ENCODE data around the gene PLPPR3. TPM values are rescaled to one million over a fixed set of nuclear protein-coding genes. Genes with fewer than 3 reads are reported as not detected.

Gene PLPPR3
- polyA plus RNA-seq, 1 experiment = 1.1 TPM

DNA sequence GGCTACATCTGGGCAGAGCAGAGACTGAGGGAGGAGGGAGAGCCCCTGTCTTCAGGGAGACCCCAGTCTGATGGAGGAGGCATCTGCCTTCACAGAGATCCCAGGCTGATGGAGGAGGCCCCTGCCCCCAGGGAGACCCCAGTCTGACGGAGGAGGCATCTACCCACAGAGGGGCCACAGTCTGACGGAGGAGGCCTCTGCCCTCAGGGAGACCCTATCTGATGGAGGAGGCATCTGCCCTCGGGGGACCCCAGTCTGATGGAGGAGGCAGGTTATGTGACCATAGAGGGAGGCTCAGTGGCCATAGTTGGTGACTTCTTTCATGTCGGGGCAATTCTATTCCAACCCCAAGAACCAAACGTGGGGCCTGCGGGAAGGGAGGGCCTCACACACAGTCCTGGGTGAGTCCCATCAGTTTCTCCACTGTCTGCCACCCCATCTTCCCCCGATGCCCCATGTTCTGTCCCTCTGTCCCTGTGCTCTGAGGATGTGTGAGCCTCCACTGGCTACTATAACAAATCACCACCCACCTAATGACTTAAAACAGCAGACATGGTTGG is 56.5 kb downstream of the PLPPR3 start:
- CTCF ChIA-PET = no interaction called here
- Histone ChIP-seq H3K36me3 (ENCODE audit: control insufficient read depth, insufficient read depth, low read length) (no peaks in the 10 kb centered on the region), H3K27me3 (ENCODE audit: control insufficient read depth, insufficient read depth, low read length) (no peaks in the 10 kb centered on the region), H3K4me3 (ENCODE audit: low read depth, low read length) (no peak overlapping the region)
- TF ChIP-seq, protein P1, sequence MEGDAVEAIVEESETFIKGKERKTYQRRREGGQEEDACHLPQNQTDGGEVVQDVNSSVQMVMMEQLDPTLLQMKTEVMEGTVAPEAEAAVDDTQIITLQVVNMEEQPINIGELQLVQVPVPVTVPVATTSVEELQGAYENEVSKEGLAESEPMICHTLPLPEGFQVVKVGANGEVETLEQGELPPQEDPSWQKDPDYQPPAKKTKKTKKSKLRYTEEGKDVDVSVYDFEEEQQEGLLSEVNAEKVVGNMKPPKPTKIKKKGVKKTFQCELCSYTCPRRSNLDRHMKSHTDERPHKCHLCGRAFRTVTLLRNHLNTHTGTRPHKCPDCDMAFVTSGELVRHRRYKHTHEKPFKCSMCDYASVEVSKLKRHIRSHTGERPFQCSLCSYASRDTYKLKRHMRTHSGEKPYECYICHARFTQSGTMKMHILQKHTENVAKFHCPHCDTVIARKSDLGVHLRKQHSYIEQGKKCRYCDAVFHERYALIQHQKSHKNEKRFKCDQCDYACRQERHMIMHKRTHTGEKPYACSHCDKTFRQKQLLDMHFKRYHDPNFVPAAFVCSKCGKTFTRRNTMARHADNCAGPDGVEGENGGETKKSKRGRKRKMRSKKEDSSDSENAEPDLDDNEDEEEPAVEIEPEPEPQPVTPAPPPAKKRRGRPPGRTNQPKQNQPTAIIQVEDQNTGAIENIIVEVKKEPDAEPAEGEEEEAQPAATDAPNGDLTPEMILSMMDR (IDR thresholded peaks at IDR 0.05; ENCODE audit: insufficient read depth, low read depth, low read length) = no peak
- POLR2A ChIA-PET = no interaction called here
- no peak for DNase-seq (ENCODE audit: low read depth)

DNA sequence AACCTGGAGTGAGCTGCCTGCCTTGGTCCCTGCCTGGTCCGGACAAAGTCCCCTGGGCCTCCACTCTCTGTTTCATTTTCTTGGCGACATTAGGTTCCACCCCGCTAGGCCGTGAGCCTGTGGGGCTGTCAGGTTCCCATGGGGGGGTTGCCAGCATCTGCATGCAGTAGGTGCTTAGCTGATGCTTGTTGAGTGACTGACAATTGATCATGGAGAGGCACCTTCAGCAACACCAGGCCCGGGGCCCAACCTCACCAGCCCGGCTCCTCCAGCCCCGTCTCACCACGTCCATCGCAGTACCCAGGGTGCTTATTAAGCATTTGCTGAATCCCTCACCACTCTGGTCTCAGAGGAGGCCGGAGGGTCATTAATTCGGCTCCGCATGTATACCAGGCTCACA is 57.5 kb downstream of the PLPPR3 start:
- TF ChIP-seq, protein P1 (IDR thresholded peaks at IDR 0.05; ENCODE audit: insufficient read depth, low read depth, low read length) = no peak
- Histone ChIP-seq H3K4me3 (ENCODE audit: low read depth, low read length) (no peak overlapping the region), H3K27me3 (ENCODE audit: control insufficient read depth, insufficient read depth, low read length) (no peaks in the 10 kb centered on the region), H3K36me3 (ENCODE audit: control insufficient read depth, insufficient read depth, low read length) (no peaks in the 10 kb centered on the region)
- POLR2A ChIA-PET = no interaction called here
- CTCF ChIA-PET = interaction anchor here (1.4 kb wide), 1 partner anchor 11 kb away, joined by 4 read pairs; no protein-coding TSS in a partner anchor
- DNase-seq (ENCODE audit: low read depth) = no peak

DNA sequence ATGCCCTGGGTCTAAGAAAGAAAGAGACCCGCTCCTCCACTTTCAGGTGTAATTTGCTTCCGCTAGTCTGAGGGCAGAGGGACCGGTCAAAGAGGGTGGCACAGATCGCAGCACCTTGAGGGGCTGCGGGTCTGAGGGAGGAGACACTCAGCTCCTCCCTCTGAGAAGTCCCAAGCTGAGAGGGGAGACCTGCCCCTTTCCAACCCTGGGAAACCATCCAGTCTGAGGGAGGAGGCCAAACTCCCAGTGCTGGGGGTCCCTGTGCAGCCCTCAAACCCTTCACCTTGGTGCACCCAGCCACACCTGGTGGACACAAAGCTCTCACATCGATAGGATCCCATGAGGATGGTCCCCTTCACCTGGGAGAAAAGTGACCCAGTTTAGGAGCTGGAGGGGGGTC is 57.9 kb downstream of the PLPPR3 start:
- TF ChIP-seq, protein P1 (IDR thresholded peaks at IDR 0.05; ENCODE audit: insufficient read depth, low read depth, low read length) = no peak
- no peak for DNase-seq (ENCODE audit: low read depth)
- ChIA-PET CTCF (interaction anchor here (1.4 kb wide), 1 partner anchor 10 kb away, joined by 4 read pairs; no protein-coding TSS in a partner anchor), POLR2A (no interaction called here)
- Histone ChIP-seq H3K36me3 (ENCODE audit: control insufficient read depth, insufficient read depth, low read length) (no peaks in the 10 kb centered on the region), H3K4me3 (ENCODE audit: low read depth, low read length) (no peak overlapping the region), H3K27me3 (ENCODE audit: control insufficient read depth, insufficient read depth, low read length) (no peaks in the 10 kb centered on the region)

DNA sequence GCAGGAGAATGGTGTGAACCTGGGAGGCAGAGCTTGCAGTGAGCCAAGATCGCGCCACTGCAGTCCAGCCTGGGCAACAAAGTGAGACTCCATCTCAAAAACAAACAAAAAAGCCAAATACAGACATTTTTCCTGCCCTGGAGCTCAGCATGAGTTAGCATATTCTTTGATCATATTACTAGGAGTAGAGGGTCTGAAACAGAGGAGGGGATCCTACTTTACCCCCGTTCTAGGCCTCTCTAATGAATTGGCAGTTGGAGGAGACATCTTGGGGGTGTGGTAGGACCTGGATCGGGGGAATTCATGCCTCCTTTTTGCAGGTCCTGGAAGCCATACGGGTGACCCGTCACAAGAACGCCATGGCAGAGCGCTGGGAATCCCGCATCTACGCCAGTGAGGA is 58.6 kb downstream of the PLPPR3 start:
- no peak for DNase-seq (ENCODE audit: low read depth)
- POLR2A ChIA-PET = no interaction called here
- CTCF ChIA-PET = interaction anchor here (1.4 kb wide), 1 partner anchor 10 kb away, joined by 4 read pairs; no protein-coding TSS in a partner anchor
- TF ChIP-seq, protein P1 (IDR thresholded peaks at IDR 0.05; ENCODE audit: insufficient read depth, low read depth, low read length) = no peak
- Histone ChIP-seq H3K36me3 (ENCODE audit: control insufficient read depth, insufficient read depth, low read length) (no peaks in the 10 kb centered on the region), H3K4me3 (ENCODE audit: low read depth, low read length) (no peak overlapping the region), H3K27me3 (ENCODE audit: control insufficient read depth, insufficient read depth, low read length) (no peaks in the 10 kb centered on the region)

Small RNAs within 50 kb of the gene (small RNA-seq; reads per million reads assigned to genes)
- not detected for gene MIR3187 (ENCODE audit: insufficient read length, low read depth, low replicate concordance)

Other genes with a start within 250 kb of the PLPPR3 start
- 579 and 1,176 TPM in 2 replicates for gene BSG, start 249.4 kb downstream of the PLPPR3 start, polyA plus RNA-seq (2011; rRNA removed)
- 0.83 and 1.5 TPM in 2 replicates for gene HCN2, start 232.1 kb downstream of the PLPPR3 start, polyA plus RNA-seq (2011; rRNA removed)
- gene POLRMT, start 188.4 kb downstream of the PLPPR3 start, polyA plus RNA-seq (2011; rRNA removed) = 21.9 and 38.6 TPM in 2 replicates
- gene FGF22, start 182.1 kb downstream of the PLPPR3 start, polyA plus RNA-seq (2011; rRNA removed) = 0.05 TPM in 1 of 2 replicates, not detected in the other
- 2.7 and 2.9 TPM in 2 replicates for gene RNF126, start 158.7 kb downstream of the PLPPR3 start, polyA plus RNA-seq (2011; rRNA removed)
- 62.5 and 83.2 TPM in 2 replicates for gene FSTL3, start 145.6 kb downstream of the PLPPR3 start, polyA plus RNA-seq (2011; rRNA removed)
- gene PRSS57, start 126.5 kb downstream of the PLPPR3 start, polyA plus RNA-seq (2011; rRNA removed) = not detected in 2 replicates
- 1.1 and 1.2 TPM in 2 replicates for gene PALM, start 113.0 kb downstream of the PLPPR3 start, polyA plus RNA-seq (2011; rRNA removed)
- 0.05 and 0.06 TPM in 2 replicates for gene MISP, start 70.8 kb downstream of the PLPPR3 start, polyA plus RNA-seq (2011; rRNA removed)
- 137 and 328 TPM in 2 replicates for gene PTBP1, start 24.5 kb downstream of the PLPPR3 start, polyA plus RNA-seq (2011; rRNA removed)
- 0.07 TPM in 1 of 2 replicates, not detected in the other for gene AZU1, start 5.9 kb upstream of the PLPPR3 start, polyA plus RNA-seq (2011; rRNA removed)
- gene PRTN3, start 19.0 kb upstream of the PLPPR3 start, polyA plus RNA-seq (2011; rRNA removed) = not detected in 2 replicates
- gene ELANE, start 30.3 kb upstream of the PLPPR3 start, polyA plus RNA-seq (2011; rRNA removed) = 0.10 and 0.12 TPM in 2 replicates
- 0.70 and 0.77 TPM in 2 replicates for gene CFD, start 37.7 kb upstream of the PLPPR3 start, polyA plus RNA-seq (2011; rRNA removed)
- 21.5 and 39.8 TPM in 2 replicates for gene MED16, start 71.2 kb upstream of the PLPPR3 start, polyA plus RNA-seq (2011; rRNA removed)
- gene RNU6-9, start 71.5 kb upstream of the PLPPR3 start, polyA plus RNA-seq (2011; rRNA removed) = not detected in 2 replicates
- gene R3HDM4, start 91.3 kb upstream of the PLPPR3 start, polyA plus RNA-seq (2011; rRNA removed) = 35.3 and 46.6 TPM in 2 replicates
- gene KISS1R, start 95.4 kb upstream of the PLPPR3 start, polyA plus RNA-seq (2011; rRNA removed) = not detected in 2 replicates
- 10.7 and 17.4 TPM in 2 replicates for gene ARID3A, start 104.1 kb upstream of the PLPPR3 start, polyA plus RNA-seq (2011; rRNA removed)
- gene WDR18, start 162.4 kb upstream of the PLPPR3 start, polyA plus RNA-seq (2011; rRNA removed) = 28.1 and 44.3 TPM in 2 replicates
- 0.28 and 0.32 TPM in 2 replicates for gene GRIN3B, start 178.5 kb upstream of the PLPPR3 start, polyA plus RNA-seq (2011; rRNA removed)
- 69.2 and 111 TPM in 2 replicates for gene TMEM259, start 199.2 kb upstream of the PLPPR3 start, polyA plus RNA-seq (2011; rRNA removed)
- gene RNU6-2, start 199.6 kb upstream of the PLPPR3 start, polyA plus RNA-seq (2011; rRNA removed) = not detected in 2 replicates
- gene CNN2, start 204.7 kb upstream of the PLPPR3 start, polyA plus RNA-seq (2011; rRNA removed) = 315 and 529 TPM in 2 replicates
- gene ABCA7, start 218.2 kb upstream of the PLPPR3 start, polyA plus RNA-seq (2011; rRNA removed) = 1.3 and 1.9 TPM in 2 replicates
- 0.13 and 0.28 TPM in 2 replicates for gene ARHGAP45, start 245.2 kb upstream of the PLPPR3 start, polyA plus RNA-seq (2011; rRNA removed)

Measured in BJ (cell line).